ENCODE results near the gene KCNG2.

The KCNG2 gene

DNA sequence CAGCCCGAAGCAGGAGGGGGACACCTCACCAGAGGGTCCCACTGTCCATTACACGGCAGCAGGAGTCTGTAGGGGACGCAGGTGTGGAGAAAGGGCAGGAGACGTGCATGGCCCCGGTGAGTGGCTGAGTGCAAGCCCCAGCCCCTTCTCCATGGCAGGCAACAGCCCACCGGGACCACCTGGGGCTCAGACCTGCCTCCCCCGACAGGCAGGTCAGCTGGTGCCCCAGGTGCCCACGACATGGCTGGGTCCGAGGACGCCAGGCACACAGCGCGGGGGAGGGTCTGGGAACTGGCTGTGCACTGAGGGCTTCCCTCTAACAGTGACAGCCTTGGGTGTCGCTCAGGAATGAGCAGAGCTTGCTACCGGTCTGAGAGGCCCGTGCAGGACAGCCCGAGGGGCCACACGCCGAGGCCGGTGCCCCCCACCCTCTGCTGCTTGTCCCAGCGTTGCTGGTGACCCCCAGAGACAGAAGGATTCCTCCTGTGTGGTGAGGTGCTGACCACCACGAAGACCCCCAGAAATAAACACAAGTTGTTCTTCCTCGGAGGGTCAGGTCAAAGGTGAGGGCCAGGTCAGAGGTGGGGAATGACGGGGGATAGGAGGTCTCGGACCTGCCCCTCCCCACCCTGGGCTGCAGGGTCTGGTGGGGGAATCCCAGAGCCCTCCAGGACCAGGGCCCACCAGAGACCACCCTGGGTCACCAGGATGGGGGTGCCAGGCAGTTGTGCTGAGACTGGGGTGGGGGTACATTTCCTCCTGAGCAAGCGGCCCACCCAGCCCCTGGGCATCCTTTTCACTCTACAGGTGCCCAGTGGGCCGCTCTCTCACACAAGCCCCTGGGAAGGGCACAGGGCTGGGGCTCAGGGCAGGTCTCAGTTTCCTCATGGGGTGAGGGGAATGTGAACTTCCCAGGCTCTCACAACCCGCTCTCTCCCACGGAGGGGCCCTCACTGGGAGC, 103.2 kb downstream of the KCNG2 start:
- Histone ChIP-seq H3K27ac (ENCODE audit: low read depth, low read length) (no peak overlapping the region), H3F3A (ENCODE audit: insufficient read depth) (no peaks in the 10 kb centered on the region), H3K9me2 (replicated peaks; ENCODE audit: insufficient read depth, low read length) (no peaks in the 10 kb centered on the region), H3K79me2 (ENCODE audit: insufficient read depth, low read length) (no peaks in the 10 kb centered on the region), H2AFZ (ENCODE audit: low read depth, low read length, severe bottlenecking) (no peak overlapping the region), H3K36me3 (ENCODE audit: low read length) (no peaks in the 10 kb centered on the region), H3K9me3 (ENCODE audit: insufficient read depth, low read length) (peaks cover 14% of the 10 kb centered on the region), H4K20me1 (ENCODE audit: low read depth, low read length) (no peaks in the 10 kb centered on the region), H3K4me2 (ENCODE audit: low read depth, low read length, poor library complexity, severe bottlenecking) (no peak overlapping the region), H3K9ac (ENCODE audit: low read length) (no peak overlapping the region), H3K27me3 (ENCODE audit: low read length) (no peaks in the 10 kb centered on the region), H3K4me3 (ENCODE audit: insufficient read depth, low read length, poor library complexity, severe bottlenecking) (no peak overlapping the region)
- TF ChIP-seq, protein P1, sequence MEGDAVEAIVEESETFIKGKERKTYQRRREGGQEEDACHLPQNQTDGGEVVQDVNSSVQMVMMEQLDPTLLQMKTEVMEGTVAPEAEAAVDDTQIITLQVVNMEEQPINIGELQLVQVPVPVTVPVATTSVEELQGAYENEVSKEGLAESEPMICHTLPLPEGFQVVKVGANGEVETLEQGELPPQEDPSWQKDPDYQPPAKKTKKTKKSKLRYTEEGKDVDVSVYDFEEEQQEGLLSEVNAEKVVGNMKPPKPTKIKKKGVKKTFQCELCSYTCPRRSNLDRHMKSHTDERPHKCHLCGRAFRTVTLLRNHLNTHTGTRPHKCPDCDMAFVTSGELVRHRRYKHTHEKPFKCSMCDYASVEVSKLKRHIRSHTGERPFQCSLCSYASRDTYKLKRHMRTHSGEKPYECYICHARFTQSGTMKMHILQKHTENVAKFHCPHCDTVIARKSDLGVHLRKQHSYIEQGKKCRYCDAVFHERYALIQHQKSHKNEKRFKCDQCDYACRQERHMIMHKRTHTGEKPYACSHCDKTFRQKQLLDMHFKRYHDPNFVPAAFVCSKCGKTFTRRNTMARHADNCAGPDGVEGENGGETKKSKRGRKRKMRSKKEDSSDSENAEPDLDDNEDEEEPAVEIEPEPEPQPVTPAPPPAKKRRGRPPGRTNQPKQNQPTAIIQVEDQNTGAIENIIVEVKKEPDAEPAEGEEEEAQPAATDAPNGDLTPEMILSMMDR (IDR thresholded peaks at IDR 0.05; ENCODE audit: insufficient read depth, low read length, poor library complexity, severe bottlenecking): no peak
- TF ChIP-seq EZH2phosphoT487 (conservative IDR thresholded peaks at IDR 0.05; ENCODE audit: low read length): no peak

DNA sequence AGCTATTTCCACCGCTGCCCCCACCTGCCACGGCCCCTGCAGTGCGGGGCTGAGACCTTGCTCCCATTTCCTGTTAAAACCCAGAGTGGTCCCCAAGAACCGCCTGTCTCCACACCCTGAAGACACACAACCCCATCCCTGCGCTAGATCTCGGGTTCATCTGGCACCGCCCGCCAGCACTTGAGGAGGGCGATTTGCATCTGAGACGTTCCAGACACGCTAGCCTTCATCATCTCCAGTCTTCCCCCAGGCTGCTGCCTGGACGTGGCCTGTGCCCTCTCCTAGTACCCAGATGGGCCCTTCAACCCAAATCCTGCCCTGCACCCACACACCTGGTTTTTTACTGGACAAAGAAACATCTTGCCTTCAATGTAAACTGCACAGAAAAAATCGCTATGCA, 103.9 kb downstream of the KCNG2 start:
- H3K9me3 ChIP-seq (ENCODE audit: insufficient read depth, low read length): peaks cover 9% of the 10 kb centered on the region
- H3K9ac ChIP-seq (ENCODE audit: low read length): no peak overlapping the region
- H4K20me1 ChIP-seq (ENCODE audit: low read depth, low read length): no peaks in the 10 kb centered on the region
- H3K4me2 ChIP-seq (ENCODE audit: low read depth, low read length, poor library complexity, severe bottlenecking): no peak overlapping the region
- no peak overlapping the region for H3K27ac ChIP-seq (ENCODE audit: low read depth, low read length)
- TF ChIP-seq, protein P1 (IDR thresholded peaks at IDR 0.05; ENCODE audit: insufficient read depth, low read length, poor library complexity, severe bottlenecking): no peak
- TF ChIP-seq EZH2phosphoT487 (conservative IDR thresholded peaks at IDR 0.05; ENCODE audit: low read length): no peak
- no peaks in the 10 kb centered on the region for H3K79me2 ChIP-seq (ENCODE audit: insufficient read depth, low read length)
- H3K36me3 ChIP-seq (ENCODE audit: low read length): no peaks in the 10 kb centered on the region
- H3K9me2 ChIP-seq (replicated peaks; ENCODE audit: insufficient read depth, low read length): no peaks in the 10 kb centered on the region
- no peak overlapping the region for H3K4me3 ChIP-seq (ENCODE audit: insufficient read depth, low read length, poor library complexity, severe bottlenecking)
- H2AFZ ChIP-seq (ENCODE audit: low read depth, low read length, severe bottlenecking): no peak overlapping the region
- 0 out of 2 replicates have a peak, but pooled peaks cover 1% of the 10 kb centered on the region for H3F3A ChIP-seq (ENCODE audit: insufficient read depth)
- no peaks in the 10 kb centered on the region for H3K27me3 ChIP-seq (ENCODE audit: low read length)

DNA sequence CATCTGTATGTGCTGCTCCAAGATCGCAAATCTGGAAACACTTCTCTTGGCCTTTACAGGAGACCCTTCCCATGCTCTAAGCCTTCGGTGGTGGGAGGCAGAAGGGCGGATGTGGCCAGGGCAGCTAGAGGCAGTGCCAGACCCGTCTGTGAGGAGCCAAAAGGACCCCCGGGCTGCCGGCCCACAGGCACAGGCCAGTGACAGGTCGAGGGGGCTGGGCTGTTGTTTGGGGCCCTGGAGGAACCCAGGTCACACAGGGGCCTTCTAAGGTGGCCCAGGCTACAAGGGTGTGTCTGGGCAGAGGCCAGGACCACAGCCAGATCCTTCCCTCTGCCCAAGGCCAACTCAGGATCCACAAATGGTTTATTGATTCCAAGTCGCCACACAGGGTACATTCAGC, 104.3 kb downstream of the KCNG2 start:
- TF ChIP-seq EZH2phosphoT487 (conservative IDR thresholded peaks at IDR 0.05; ENCODE audit: low read length): no peak
- TF ChIP-seq, protein P1 (IDR thresholded peaks at IDR 0.05; ENCODE audit: insufficient read depth, low read length, poor library complexity, severe bottlenecking): no peak
- Histone ChIP-seq H3K79me2 (ENCODE audit: insufficient read depth, low read length) (no peaks in the 10 kb centered on the region), H4K20me1 (ENCODE audit: low read depth, low read length) (no peaks in the 10 kb centered on the region), H3K36me3 (ENCODE audit: low read length) (no peaks in the 10 kb centered on the region), H3K9me2 (replicated peaks; ENCODE audit: insufficient read depth, low read length) (no peaks in the 10 kb centered on the region), H3F3A (ENCODE audit: insufficient read depth) (0 out of 2 replicates have a peak, but pooled peaks cover 4% of the 10 kb centered on the region), H3K4me2 (ENCODE audit: low read depth, low read length, poor library complexity, severe bottlenecking) (no peak overlapping the region), H2AFZ (ENCODE audit: low read depth, low read length, severe bottlenecking) (no peak overlapping the region), H3K27ac (ENCODE audit: low read depth, low read length) (no peak overlapping the region), H3K27me3 (ENCODE audit: low read length) (no peaks in the 10 kb centered on the region), H3K9ac (ENCODE audit: low read length) (no peak overlapping the region), H3K4me3 (ENCODE audit: insufficient read depth, low read length, poor library complexity, severe bottlenecking) (no peak overlapping the region), H3K9me3 (ENCODE audit: insufficient read depth, low read length) (peaks cover 6% of the 10 kb centered on the region; the same call in 1 of the 2 replicates)

Data from SU-DHL-6 (cell line).